Ascending aorta (tissue), 2 donors: ENCODE data around the gene SLC22A17. TPM values are rescaled to one million over a fixed set of nuclear protein-coding genes. Genes with fewer than 3 reads are reported as not detected.

Source experiments
- DNase-seq, 2 donors: peaks; one replicate each; pipeline ENCODE4 v3.0.0-alpha.2; 2019; ENCODE audit warnings: low spot score in 2 of 2
- H3K27ac ChIP-seq, 2 donors: fragments of 200-600 bp; sonication (generic); one replicate each; pipeline ENCODE4 v1.5.1; 2016 to 2017; ENCODE audit warnings: mild to moderate bottlenecking in 1 of 2
- H3K27me3 ChIP-seq: fragments of 200-600 bp; sonication (generic); one replicate; pipeline ENCODE4 v1.5.1; 2017
- H3K36me3 ChIP-seq, 2 donors: fragments of 200-600 bp; sonication (generic); one replicate each; pipeline ENCODE4 v1.5.1; 2016
- H3K4me1 ChIP-seq, 2 donors: fragments of 200-600 bp; sonication (generic); one replicate each; pipeline ENCODE4 v1.5.1; 2016 to 2017; ENCODE audit warnings: mild to moderate bottlenecking in 1 of 2
- H3K4me3 ChIP-seq, 2 donors: fragments of 200-600 bp; sonication (generic); one replicate each; pipeline ENCODE4 v1.5.1; 2016 to 2017; ENCODE audit warnings: mild to moderate bottlenecking in 1 of 2
- H3K9me3 ChIP-seq, 2 donors: fragments of 200-600 bp; sonication (generic); one replicate each; pipeline ENCODE4 v1.5.1; 2016
- intact Hi-C: fragments of 100-400 bp; cut with DNase I; formaldehyde crosslinking; loops from one replicate; pipeline ENCODE4 v1.15.1; 2023
- total RNA-seq: library from RNA; depleted of rRNA; stranded (reverse); fragments of >200 nt; gene quantifications from one replicate; pipeline ENCODE4 v1.1.0, GENCODE V29; 2016
- TF ChIP-seq, protein P1 (sequence below), 3 experiments: fragments of 200-600 bp in 2 of 3; fragments of 450-650 bp in 1 of 3; sonication (generic) in 2 of 3; IDR thresholded peaks; one replicate each; pipeline ENCODE4 v1.5.1; 2016 to 2019; ENCODE audit warnings: antibody characterized with exemption in 3 of 3, mild to moderate bottlenecking in 1 of 3, moderate library complexity in 1 of 3

Gene SLC22A17
- total RNA-seq, 1 donor from 2014 or later = 89.7 TPM

DNA sequence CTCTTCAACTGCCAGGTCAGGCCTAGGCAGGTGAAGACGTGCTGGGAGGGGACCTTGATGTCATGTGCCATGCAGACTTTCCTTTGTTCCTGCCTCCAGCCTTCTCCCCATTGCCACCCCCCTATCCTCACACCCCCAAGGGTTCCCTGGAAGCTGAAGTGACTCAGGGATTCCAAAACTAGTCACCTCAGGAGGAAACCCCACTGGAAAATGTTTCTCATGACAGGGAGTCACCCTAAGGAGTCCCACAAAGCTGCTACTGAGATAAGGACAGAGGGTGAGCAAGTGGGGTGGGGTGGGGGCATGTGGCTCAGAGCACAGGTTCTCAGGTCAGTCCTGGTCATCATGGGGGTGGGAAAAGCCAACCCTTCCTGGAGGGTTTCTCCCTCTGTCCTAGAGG, 17.5 kb upstream of the SLC22A17 start:
- Histone ChIP-seq H3K36me3 (no peaks in the 10 kb centered on the region), H3K4me1 (peaks cover 0 to 4% of the 10 kb centered on the region in 2 donors), H3K9me3 (no peaks in the 10 kb centered on the region), H3K4me3 (no peak overlapping the region), H3K27ac (no peak overlapping the region), H3K27me3 (no peaks in the 10 kb centered on the region)
- intact Hi-C loops = no loop called here
- TF ChIP-seq, protein P1, sequence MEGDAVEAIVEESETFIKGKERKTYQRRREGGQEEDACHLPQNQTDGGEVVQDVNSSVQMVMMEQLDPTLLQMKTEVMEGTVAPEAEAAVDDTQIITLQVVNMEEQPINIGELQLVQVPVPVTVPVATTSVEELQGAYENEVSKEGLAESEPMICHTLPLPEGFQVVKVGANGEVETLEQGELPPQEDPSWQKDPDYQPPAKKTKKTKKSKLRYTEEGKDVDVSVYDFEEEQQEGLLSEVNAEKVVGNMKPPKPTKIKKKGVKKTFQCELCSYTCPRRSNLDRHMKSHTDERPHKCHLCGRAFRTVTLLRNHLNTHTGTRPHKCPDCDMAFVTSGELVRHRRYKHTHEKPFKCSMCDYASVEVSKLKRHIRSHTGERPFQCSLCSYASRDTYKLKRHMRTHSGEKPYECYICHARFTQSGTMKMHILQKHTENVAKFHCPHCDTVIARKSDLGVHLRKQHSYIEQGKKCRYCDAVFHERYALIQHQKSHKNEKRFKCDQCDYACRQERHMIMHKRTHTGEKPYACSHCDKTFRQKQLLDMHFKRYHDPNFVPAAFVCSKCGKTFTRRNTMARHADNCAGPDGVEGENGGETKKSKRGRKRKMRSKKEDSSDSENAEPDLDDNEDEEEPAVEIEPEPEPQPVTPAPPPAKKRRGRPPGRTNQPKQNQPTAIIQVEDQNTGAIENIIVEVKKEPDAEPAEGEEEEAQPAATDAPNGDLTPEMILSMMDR (IDR thresholded peaks at IDR 0.05) = no peak
- no peak for DNase-seq

DNA sequence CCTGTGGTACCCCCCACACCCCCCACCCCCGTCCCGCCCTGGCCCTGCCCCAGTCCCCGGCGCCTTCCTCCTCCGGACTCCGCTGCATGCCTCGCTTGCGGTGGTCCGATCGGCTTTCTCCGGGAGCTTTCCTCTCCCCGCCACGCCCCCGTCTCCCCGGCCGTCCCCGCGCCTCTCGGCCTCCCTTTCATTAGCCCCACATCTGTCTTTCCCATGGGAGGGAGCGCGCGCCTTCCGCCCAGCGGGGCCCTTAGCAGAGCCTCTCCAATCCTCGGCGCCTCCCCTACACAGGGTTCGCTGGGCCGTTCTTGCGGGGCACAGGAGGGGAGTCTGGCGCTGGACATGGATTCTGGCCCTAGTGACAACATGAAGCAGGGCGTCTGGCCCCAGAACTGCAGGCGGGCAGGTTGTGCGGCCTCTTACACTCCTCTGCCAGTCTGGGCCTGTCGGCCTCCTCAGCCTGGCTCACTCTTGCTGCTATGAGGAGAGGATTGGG, 13.8 kb upstream of the SLC22A17 start:
- DNase-seq = peak in 1 of 2 donors; percentile 83
- intact Hi-C loops = loop anchor here (1.0 to 10.0 kb wide), 5 partner anchors 45 to 1068 kb away; partner anchors contain the start of genes HOMEZ, NGDN, PABPN1 and THTPA
- H3K9me3 ChIP-seq = no peaks in the 10 kb centered on the region
- TF ChIP-seq, protein P1 (IDR thresholded peaks at IDR 0.05) = no peak
- peak overlapping the region; percentile 95 to 97 for H3K27ac ChIP-seq
- H3K36me3 ChIP-seq = no peaks in the 10 kb centered on the region
- H3K4me3 ChIP-seq = peak overlapping the region; percentile 65 to 86
- H3K4me1 ChIP-seq = peaks cover 5 to 18% of the 10 kb centered on the region in 2 donors
- H3K27me3 ChIP-seq = no peaks in the 10 kb centered on the region

DNA sequence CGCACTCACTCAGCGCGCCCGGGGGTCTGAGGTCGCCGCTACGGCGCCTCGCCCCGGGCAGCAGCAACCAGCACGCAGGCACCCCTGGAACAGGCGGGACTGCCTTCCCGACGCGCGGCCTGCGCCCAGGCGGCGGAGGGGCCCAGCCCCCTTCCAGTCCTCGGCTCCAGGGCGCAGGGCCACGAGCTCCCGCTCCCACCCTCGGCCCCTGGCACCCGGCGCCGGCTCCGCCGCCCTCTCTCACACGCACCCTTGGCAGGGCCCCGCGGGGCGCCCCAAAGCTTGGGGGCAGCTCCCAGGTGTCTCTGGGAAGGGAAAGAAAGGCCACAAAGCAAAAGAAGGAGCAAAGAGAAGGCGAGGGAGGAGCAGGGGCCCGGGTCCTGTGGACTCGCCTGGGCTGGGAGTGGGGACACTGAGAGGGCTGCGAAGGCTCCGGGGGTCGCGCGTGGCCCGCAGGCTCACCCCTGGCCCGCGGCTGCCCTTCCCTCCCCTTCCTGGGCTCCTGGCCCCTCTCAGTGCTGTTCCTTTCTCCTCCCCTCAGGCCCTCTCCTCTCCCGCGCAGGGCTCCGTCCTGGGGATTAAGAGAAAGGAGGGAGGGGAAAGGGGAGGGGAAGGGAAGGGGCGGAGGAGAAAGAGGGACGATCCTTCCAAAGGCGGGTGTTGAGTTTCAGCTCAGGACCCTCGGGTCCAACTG, 13.2 kb upstream of the SLC22A17 start:
- Histone ChIP-seq H3K27ac (peak overlapping the region; percentile 95 to 97), H3K36me3 (no peaks in the 10 kb centered on the region), H3K27me3 (no peaks in the 10 kb centered on the region), H3K4me3 (peak overlapping the region; percentile 65 to 86), H3K9me3 (no peaks in the 10 kb centered on the region), H3K4me1 (peaks cover 5 to 18% of the 10 kb centered on the region in 2 donors)
- DNase-seq = peak in 1 of 2 donors; percentile 78
- TF ChIP-seq, protein P1 (IDR thresholded peaks at IDR 0.05) = no peak
- intact Hi-C loops = loop anchor here (1.0 to 10.0 kb wide), 6 partner anchors 14 to 1069 kb away; partner anchors contain the start of genes HOMEZ, NGDN, PABPN1 and SLC22A17

DNA sequence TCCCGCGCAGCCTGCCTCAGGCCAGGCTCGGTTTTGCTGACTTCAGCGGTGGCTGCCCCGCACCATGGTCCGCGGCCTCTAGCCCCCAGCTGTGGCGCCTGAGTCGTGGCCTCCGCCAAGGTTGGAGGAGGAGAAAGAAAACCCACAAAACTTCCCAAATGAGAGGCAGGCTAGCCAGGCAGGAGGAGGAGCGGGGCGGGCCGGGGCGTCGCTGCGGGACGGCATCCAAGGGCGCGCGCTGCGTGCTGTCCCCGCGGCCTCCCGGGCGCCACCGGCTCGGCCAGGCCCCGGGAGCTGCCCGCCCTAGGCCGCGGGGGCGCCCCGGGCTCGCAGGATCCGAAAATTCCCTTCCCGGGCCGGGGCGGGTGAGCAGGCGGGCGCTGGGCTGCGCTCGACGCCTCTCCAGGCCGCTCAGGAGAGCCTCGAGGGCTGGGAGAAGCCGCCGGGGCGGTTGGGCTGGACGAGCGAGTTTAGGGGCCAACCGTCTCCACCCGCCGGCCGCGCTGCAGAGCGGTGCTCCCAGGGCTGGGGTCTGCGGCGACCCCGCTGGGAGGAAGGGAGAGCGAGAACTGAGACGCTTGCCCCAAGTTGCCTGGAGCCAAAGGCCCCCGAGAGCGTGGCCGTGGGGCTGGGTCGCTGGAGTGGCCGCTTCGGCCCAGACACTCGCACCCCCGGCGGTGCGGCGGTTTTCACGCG, 12.5 kb upstream of the SLC22A17 start, which contains the start of gene EFS:
TSS of gene EFS (minus strand) at position 137 of the 696 bp plus-strand sequence. CDS start 147 bp downstream, outside the sequence.
- DNase-seq = peak in 1 of 2 donors; percentile 68
- H3K27me3 ChIP-seq = no peaks in the 10 kb centered on the region
- no peaks in the 10 kb centered on the region for H3K9me3 ChIP-seq
- peaks cover 0 to 2% of the 10 kb centered on the region in 2 donors for H3K36me3 ChIP-seq
- intact Hi-C loops = loop anchor here (1.0 to 10.0 kb wide), 5 partner anchors 13 to 1070 kb away; partner anchors contain the start of genes HOMEZ, NGDN, SLC22A17 and THTPA
- peaks cover 5 to 18% of the 10 kb centered on the region in 2 donors for H3K4me1 ChIP-seq
- H3K4me3 ChIP-seq = peak within 1 kb of the TSS; percentile 65 to 86
- TF ChIP-seq, protein P1 (IDR thresholded peaks at IDR 0.05) = no peak
- H3K27ac ChIP-seq = peak within 1 kb of the TSS; percentile 95 to 97

DNA sequence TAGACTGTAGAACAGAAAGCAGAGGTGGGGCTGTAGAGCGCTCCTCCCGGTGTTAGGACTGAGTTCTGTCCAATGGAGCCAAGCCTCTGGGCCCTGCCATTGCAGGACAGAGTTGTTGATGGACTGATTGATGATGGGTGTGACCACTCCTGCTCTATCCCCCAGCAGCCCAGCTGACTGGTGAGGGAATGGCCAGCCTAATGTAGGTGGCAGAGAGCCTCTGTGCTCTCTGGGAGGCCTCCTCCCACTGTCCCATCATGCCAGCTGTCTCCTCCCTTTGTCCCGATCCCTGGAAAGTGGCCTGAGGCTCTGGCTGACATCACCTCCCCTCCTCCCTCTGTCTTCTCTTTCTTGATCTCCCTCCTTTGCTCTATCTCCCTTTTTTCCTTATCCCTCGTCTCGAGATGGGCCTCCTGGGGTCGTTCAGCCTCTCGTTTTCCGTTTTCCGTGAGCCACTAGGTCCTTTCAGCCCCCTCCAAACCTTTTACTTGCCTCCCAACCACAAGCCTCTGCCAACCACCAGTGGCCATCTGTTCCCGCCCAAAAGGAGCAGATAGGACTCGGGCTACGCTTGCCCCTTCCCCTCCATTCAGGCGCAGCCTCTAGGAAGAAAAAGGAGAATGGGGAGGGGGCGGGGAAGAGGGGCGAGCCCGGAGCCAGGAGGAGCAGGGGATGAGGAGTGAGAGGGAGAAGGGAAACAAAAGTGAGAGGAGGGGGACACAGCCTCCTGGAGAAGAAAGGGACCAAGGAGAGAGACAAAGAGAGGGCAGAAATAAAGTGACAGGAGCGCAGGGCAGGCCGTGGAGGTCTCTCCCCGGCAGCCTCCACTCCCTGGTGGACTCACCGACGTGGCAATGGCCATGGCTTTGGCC, 11.7 kb upstream of the SLC22A17 start:
- peak overlapping the region; percentile 95 to 97 for H3K27ac ChIP-seq
- peaks cover 0 to 10% of the 10 kb centered on the region in 2 donors for H3K36me3 ChIP-seq
- intact Hi-C loops = loop anchor here (1.0 to 10.0 kb wide), 5 partner anchors 12 to 1070 kb away; partner anchors contain the start of genes HOMEZ, NGDN, SLC22A17 and THTPA
- H3K9me3 ChIP-seq = no peaks in the 10 kb centered on the region
- TF ChIP-seq, protein P1 (IDR thresholded peaks at IDR 0.05) = no peak
- H3K4me3 ChIP-seq = peak overlapping the region; percentile 65 to 86
- DNase-seq = peak in 1 of 2 donors; percentile 71
- no peaks in the 10 kb centered on the region for H3K27me3 ChIP-seq
- peaks cover 5 to 18% of the 10 kb centered on the region in 2 donors for H3K4me1 ChIP-seq
